ENCODE data around the gene KCNT2.

Gene KCNT2

DNA sequence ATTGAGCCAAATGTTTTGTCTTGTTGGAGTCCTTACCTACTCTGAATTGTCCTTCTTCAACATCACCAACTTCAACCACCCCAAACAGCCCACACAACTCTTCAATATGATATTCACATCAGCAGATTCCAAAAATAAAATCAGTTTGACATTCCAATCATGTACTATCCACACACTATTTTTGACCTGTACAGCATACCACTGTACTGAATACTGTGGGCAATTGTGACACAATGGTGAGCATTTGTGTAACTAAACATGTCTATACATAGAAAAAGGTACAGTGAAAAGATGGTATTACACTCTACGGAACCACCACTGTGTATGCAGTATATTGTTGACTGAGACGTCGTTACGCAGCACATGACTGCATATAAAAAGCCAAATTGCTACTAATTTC, 223.1 kb downstream of the KCNT2 start:
- no peak for DNase-seq

DNA sequence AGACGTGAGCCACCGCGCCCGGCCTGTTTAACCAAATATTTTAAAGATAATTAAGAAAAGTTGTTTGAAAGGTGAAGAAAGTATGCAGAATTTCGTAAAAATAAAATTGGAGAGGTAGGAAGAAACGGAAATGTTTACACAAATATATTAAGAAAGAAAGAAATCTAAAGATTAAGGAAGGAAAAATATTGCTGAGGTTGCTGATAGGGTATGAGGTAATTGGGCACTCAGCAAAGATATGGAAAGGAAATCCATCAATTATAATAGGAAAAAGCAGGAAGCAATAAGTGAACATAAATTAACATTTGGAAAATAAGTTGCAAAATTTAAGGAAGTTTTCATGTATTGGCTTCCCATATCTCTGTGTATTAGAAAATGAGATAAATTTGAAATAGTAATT, 225.9 kb downstream of the KCNT2 start:
- DNase-seq = no peak

DNA sequence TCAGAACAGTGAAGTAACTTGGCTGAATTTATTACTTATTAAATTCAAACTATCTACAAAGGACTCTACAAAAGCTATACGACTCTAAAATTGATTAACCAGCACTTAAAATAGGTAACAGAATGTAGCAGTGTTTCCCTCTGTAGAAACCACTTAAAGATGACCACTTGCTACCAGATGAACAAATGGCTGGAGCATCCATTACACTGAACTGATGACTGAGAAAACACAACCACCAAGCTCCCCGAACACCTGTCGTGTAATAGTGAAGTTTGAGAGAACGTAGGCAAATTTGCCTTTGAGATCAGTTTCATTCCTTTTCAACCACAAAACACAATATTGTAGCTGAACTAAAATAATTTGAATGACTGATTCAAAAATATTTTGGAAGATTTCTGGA, 226.7 kb downstream of the KCNT2 start:
- DNase-seq = no peak

DNA sequence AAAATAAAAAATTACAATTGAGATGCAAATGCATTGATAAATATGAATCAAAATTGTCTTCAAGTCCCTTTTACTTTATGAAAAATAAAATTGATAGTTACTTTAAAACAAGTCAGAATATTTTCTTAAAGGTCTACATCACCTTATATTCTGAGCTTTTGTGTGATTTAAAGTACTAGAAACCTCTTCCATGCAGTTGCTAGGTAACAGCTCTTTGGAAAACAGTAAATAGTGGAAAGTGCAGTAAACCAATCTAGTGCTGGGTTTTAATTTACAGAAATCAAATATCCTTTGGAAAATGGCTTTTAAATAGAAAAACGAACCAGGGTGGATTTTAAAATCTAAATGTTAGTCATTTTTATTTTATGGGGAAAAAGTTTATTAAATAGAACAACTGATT, 227.9 kb downstream of the KCNT2 start:
- peak; percentile 67 for DNase-seq

DNA sequence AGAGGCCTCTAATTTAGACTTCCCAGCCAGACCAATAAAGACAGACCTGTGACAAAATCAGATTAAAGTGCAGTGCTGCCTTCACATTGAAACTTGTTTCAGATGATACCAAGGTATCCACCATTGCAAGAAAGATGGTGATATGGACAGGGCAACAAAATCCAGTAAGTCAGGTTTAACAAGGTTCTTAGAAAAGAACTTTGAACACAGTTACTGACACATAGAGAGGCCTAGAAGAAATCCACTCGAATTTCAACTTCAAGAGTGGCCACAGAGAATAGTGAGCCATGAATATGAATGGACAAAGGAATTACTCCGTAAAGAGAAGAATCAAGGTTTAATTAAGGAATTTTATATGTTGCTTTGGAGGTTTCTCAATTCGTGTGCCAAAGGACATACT, 230.4 kb downstream of the KCNT2 start:
- DNase-seq = no peak

DNA sequence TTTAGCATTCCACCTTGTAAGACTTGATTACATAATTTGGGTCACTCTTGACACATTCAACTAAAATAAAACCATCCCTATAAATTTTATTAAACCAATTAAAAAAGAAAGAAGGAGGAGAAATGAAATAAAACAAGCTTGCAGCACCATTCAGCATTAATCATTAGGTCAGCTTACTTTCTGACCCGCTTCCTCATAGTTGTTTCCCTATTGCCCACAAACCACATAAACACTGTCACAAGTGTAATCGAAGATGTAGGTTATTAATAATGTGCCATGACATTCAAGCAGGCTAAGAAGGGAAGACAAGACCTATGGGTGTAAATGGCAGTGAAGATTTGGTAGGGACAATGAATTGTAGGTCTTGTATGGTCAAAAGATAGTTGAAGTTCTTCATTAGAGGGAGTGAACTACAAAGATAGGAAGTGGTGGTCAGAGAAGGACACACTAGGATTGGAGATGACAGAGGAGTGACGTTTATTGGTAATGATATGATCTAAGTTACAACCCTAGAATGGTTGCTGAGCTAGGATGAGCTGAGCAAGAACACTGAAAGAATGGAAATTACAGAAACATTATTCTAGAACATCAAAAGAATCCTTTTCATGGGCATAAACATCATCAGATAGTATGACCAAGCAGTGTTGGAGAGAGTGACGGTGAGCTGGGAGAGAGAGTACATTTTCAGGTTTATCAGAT, 231.5 kb downstream of the KCNT2 start:
- DNase-seq = no peak

DNA sequence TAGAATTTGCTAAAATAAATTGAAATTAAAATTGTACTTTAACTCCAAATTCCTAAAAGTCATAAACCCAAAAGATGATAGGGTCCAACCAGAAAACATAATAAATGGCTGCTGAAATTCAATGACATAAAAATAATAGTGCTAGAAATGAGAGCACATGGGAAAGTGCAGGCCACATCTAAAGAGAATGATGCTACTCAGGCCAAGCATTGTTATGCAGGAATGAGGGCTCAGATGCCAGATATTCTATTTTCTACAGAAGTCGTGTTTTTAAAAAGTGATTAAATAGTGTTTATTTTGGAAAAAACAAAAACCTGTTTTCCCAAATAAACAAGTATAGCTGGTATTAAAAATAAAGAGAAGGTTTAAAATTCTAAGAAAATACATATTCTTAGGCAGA, 234.4 kb downstream of the KCNT2 start:
- no peak for DNase-seq

DNA sequence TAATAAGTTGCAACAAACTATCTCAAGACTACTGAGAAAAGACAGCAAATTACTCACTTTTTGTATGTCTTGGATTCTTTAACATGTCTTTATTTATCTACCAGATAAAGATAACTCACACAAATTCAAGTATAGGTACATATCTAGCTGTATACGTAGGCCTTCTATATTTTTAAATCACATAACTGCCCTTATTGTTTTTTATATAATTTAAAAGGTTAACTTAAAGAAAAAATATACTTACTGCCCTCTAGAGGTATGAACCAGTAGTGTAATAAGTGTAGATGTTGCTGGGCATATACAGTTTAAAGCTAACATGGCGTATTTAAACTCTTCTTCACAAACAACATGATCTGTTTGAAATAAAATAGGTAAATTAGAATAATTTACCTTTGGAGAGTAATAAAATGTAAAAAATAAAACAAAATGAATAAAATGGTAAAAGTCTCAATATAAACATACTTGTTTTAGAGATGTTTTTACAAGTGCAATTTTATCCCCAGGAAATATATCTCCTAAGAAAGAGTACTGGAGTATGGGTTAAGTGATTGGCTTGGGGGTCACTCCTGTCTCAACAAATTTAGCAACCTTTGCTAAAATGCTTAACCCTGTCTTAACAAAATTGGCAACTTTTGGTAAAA, 235.2 kb downstream of the KCNT2 start:
- DNase-seq = no peak

DNA sequence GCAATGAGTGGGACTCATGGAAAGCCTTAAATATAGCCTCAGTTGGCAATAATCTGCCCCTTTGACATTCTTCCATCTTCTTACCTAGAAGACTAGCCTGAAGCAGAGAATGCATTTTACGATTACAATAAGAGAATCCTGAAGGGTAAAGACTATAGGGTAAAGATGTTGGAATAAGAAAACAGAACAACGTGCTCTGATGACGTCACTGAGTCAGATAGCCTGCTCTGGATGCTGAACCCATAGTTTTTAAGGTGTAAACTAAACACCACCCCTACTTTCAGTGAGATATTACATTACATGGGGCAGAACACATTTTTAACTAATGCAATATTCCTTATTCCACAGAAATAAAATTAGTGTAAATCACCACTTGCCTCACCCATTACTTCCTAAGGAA, 240.4 kb downstream of the KCNT2 start:
- no peak for DNase-seq

DNA sequence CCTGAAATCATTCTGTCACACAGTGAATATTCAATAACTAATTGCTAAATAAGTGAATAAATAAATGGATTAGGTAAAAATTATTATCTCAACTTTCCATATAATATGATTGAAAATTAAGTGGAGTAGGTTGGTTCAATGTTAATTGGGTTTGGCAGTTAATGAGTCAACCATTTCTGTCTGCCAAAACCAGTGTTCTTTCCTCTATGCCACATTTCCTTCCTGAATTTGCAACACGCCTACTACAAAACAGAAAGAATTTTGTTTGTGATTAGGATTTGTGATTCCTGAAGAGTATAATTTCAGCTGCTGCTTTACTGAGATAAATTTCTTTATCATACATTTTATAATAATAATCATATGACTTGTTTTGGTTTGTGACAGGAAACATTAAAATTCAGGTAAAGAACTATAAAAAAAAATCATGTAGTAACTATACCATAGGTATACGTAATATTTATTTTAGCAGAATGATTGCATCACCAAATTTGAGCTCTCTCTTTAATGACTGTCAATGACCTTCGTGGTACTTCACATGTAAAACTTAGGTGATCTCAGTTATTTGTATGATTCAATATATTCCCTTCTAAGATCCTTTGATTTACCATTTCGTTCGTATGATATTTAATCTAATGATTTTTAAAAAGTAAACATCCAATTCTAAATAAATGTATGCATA, 241.3 kb downstream of the KCNT2 start:
- DNase-seq = no peak

DNA sequence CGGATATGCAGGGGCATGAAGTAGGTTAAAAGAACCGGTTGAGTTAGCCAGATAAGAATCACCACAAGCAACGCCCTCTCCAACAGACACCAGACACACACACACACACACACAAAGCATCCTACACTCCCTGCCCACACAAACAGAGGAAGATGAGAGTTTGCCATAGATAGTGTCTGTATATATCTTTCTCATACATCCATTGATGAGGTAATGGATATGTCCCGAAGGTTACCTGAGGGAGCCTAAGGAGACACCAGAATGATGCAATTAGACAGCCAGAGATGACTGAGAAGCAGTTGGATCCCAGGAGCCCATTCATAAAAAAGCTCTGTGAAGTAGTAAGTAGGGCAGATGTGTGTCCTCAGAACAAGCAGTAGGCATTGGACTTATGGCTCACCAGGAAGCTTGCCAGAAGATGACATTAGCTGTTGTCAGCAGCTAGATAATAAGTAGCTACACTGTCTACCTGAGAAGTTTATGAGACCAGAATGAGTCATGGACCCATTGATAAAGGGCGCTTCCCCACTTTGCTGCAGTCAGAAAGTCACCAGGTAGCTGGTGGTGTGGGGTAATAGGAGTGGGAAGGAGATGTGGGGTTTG, 247.0 kb downstream of the KCNT2 start:
- DNase-seq = no peak

DNA sequence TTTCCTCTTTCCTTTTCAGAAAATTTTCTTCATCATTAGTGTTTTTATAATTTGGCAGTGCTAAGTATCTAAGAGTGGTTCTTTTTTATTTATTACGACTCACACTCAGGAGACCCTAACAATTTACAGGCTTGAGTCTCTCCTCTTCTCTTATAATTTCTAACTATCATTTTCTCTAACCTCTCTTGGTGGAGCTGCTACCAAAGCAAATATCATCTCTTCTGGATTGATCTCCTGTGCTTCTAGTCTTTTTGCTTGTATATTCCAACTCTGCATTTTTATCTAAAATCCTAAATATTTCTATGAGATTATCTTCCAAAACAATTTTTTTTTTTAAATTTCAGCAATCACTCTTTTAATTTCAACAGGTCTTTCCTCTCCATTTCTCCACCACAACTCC, 250.3 kb downstream of the KCNT2 start:
- DNase-seq = no peak

DNA sequence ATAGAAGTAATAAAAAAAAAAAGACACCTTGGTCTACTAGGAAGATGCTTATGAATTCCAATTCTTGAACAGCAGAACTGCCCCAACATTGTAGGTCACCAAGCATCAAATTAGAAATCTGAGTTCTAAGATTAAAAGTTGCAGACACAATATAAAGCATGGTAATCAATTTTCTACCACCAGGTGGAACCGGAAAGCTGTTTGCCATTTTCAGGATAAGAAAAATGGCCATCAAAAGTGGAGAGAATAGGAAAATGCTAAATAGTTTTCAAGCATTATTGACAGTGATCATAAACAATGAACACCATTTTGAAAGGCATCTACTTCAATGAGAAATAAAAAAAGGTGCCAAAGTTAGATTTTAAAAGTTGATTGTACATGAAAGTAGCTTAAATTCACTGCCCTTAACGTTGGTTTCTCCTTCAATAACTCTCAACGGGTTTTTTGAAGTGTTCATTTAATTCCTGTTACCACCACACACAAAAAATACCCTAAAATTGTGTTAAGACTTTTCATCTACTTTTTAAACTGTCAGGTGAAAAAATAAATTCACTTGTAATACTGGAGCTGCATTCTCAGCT, 252.9 kb downstream of the KCNT2 start:
- DNase-seq = no peak

DNA sequence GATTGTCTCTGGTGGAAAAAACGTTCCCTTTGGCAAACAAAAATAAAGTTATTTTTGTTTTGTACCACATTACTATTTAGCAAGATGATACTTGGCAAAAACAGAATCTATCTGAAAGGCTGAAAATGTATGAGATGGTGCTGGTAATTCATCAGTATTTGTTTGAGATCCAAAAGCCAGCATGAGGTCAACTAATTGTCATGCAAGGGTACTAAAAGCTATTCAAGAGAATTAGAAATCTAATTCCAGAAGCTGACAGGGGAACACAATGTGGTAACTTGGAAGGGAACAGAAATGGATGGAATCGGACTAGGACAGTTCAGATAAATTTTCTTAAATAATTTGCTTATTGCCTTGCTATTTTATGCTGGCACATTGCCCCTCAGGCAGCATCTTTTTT, 263.8 kb downstream of the KCNT2 start:
- DNase-seq = no peak

DNA sequence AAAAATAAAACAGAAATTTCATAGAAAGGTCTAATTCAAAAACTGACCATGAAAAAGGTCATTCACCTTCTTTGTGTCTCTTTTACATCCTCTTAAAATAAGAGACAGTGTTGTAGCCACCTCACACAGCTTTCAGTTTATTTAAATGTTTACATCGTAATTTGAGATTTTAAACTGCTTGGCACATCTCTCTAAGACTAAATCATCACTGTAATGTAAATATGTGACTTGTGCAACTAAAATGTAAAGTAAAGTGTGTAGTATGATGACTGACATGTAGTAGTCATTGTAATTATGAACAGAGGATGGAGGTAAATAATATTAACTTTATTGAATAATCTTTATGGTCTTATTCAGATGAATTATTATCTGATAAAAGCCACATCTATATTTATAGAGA, 283.9 kb downstream of the KCNT2 start:
- DNase-seq = no peak

DNA sequence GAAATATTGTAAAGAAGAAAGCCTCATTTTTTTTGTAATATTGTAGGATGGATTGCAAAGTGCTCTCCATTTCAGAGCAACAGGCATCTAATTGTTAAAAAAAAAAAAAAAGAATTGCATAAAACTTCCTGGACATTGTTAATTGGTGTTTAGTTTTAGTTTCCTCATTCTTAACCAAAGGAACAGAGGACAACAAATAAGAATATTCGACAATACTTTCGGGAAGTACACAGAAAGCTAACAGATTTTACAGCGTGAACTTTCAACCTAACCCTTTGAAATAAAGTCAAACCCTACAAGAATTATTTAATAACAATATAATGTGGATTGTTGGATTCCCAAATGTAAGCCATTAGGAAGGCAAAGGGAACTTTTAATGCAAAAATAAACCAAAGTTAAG, 284.4 kb downstream of the KCNT2 start:
- no peak for DNase-seq

DNA sequence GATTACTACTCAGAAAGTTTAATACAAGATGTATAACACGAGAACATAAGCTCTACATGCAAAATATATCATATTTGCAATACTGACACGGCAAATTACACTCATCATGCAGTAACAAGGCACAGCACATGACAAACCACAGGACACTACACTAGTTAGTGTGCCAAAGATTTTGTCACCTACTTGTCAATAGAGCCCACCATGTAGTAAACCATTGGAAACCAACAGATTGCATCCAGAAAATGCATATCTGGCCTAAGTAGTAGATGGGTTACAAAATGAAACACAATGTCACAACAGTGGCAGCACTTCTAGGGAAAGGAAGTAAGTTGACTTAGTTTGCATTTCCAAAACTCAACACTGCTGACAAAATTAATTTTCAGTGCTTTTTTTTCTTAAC, 288.9 kb downstream of the KCNT2 start:
- no peak for DNase-seq

DNA sequence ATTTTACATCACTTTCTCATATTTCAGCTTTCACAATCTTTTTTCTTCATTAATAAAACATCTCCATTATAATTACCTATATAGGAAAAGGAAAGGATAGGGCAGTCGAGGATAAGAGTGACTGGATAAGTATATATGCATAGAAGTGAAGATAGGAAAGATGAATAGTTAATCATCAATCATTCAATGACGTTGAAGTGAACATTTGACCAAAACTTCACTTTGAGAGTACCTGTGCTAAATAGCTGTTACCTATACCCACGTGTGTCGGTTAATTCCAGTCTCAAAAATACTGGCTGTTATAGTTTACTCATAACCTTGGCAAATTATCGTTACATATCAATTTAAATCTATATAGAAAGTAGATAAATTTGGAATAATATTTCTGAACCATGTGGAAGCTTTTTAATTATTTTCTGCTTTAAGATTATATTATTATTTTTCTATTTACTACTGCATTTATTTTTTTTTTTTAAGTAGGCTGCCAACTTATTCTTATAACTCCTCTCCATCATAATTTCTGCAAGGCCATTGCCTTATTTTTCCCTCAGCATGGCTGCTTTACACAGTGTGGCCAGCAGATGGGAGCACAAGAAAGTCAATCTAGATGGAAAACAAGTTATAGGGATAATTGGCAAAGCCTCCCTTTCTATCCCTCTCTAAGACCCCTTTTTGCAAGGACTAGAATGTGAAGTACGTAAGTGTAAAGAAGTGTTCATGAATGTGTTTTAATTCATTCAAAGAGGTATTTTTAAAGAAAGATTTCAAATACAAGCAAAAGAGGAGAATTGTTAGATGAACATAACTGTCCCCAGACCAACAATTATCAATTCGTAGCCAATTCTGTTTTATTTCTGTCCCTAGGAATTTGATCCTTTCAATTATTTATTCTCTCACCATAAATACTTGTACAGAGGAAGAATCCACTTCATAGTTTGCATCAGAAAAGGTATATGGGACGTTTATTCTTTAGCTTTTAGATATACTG, 290.4 kb downstream of the KCNT2 start:
- peak; percentile 21 for DNase-seq

DNA sequence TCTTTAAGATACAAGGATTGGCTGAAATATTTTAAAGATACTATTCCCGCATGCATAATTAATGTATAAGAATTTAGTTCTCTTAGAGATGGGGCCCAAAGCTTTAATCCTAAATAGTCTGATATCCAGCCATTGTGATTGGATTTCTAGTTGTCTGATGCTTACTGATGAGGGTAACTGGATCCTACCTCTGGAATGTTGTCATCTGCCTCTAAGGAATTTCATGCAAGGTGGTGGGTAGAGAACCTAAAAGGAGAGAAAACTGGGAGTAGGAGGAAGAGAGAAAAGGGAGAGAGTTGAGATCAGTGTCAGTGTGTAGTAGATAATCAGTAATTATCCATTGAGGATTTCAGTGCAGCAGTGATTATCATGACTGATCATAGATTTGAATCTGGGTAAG, 295.5 kb downstream of the KCNT2 start:
- DNase-seq = no peak

DNA sequence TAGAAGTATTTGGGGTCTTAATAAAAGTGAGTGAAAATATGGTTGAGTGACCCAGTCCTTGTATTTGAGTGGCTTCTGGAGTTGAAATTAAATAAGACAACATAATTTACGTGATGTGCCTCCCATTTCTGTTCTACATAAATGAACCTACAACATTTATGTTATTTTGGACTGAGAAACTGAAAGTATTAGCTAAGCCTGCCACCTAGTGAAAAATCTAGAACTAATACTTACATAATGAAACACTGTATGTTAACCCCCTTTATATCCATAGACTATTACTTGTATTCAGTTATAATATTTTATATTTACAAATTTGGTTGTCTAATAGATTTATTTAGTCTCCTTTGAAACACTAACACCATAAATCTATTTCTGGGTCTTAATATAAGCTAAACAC, 298.9 kb downstream of the KCNT2 start:
- no peak for DNase-seq

DNA sequence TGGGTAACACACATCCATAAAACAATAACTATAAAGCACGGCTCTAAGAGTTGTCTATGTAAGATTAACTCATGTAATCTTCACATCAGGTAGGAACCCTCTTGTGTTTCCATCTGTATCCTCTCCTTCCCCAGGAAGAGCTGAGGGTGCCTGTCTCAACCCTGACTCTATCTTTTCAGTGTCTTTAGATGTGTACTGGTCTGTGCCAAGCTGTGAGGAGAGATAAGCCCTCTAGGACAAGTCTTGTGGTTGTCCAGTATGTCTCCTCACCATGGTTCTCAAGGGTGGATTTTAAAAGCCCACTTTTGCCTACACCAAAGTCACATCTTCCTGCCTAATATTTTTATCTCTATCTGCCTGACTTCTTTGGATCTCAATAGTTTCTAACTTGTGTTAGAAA, 300.1 kb downstream of the KCNT2 start:
- DNase-seq = no peak

DNA sequence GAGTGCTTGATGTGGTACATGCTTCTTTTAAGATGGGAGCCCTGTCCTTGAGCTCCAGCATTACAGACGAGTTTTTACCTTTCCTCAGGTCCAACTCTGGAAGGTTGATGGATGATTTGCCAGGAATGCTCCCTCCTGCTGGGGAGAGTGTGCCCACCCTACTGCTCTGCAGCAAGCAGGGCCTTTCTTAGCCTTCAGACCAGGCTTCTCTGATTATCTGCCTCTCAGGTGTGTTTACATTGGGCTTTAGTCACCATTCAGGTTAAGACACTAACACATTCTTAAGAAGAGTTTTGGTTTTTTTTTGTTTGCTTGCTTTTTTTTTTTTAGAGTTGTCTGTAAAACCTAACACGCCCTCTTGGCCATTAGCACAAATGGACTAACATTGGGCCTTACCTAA, 301.8 kb downstream of the KCNT2 start:
- no peak for DNase-seq

DNA sequence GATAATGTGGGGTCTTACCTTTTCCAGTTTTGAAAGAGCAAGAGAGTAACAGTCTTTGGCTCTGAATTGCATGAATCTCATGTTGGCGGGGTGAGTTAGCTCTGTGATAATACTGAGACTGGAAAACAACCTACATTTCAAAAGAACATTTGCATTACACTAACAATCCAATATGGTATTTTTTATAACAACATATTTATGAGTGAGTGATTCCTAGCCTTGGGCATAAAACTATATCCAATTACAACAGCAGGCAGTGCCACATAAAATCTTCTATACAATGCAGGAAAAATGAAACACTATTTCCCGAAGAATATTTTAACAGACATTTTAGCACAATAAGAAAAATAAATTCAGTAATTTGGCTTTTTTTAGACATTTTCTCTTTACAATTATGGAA, 303.0 kb downstream of the KCNT2 start:
- DNase-seq = no peak
